Subcutaneous abdominal adipose tissue (tissue), 5 donors: ENCODE measurements around the gene STK32B.
"Not testable (repeated sequence)": the region's sequence is repeated elsewhere in the genome, so short reads cannot be mapped to it uniquely, and the experiment has no call there.

Experiments used
- H3K27ac ChIP-seq: one replicate; pipeline ENCODE4 v1.7.0; 2013; ENCODE audit warnings: low read depth, mild to moderate bottlenecking, inconsistent platforms, low read length, moderate library complexity
- H3K27me3 ChIP-seq, 5 donors: one replicate each; pipeline ENCODE4 v1.7.0; 2013; ENCODE audit warnings: low read length in 5 of 5, inconsistent platforms in 1 of 5; ENCODE audit not compliant: control insufficient read depth in 5 of 5, insufficient read depth in 4 of 5
- H3K36me3 ChIP-seq, 5 donors: one replicate each; pipeline ENCODE4 v1.7.0; 2013; ENCODE audit warnings: low read length in 5 of 5; ENCODE audit not compliant: control insufficient read depth in 5 of 5, insufficient read depth in 5 of 5
- H3K4me1 ChIP-seq, 5 donors: one replicate each; pipeline ENCODE4 v1.7.0; 2013; ENCODE audit warnings: low read length in 5 of 5, mild to moderate bottlenecking in 3 of 5, moderate library complexity in 1 of 5; ENCODE audit not compliant: control insufficient read depth in 5 of 5, insufficient read depth in 5 of 5
- H3K4me3 ChIP-seq, 5 donors: one replicate each; pipeline ENCODE4 v1.7.0; 2013; ENCODE audit warnings: low read length in 5 of 5, low read depth in 1 of 5
- H3K9ac ChIP-seq, 5 donors: one replicate each; pipeline ENCODE4 v1.7.0; 2013; ENCODE audit warnings: low read length in 5 of 5, mild to moderate bottlenecking in 4 of 5, moderate library complexity in 3 of 5
- H3K9me3 ChIP-seq, 5 donors: one replicate each; pipeline ENCODE4 v1.7.0; 2013; ENCODE audit warnings: low read length in 5 of 5; ENCODE audit not compliant: control insufficient read depth in 5 of 5
- donor health status: healthy.
- donor health status: healthy.
- donor health status: healthy.
- donor health status: healthy.
- donor health status: healthy.

STK32B gene

GRCh38 chr4:5054532-5054931 is 3.3 kb downstream of the STK32B start:
- H3K36me3 ChIP-seq = no peaks in the 10 kb centered on the region
- H3K4me1 ChIP-seq = peaks cover 2 to 25% (median 20%) of the 10 kb centered on the region in 5 donors
- H3K4me3 ChIP-seq = no peak overlapping the region
- H3K9me3 ChIP-seq = no peaks in the 10 kb centered on the region
- no peak overlapping the region for H3K27ac ChIP-seq
- H3K27me3 ChIP-seq = peaks cover 0 to 11% (median 0%) of the 10 kb centered on the region in 5 donors
- H3K9ac ChIP-seq = no peak overlapping the region

- Histone ChIP-seq H3K9ac (no peak overlapping the region), H3K27ac (no peak overlapping the region), H3K36me3 (no peaks in the 10 kb centered on the region), H3K27me3 (peaks cover 0 to 11% (median 0%) of the 10 kb centered on the region in 5 donors), H3K4me3 (no peak overlapping the region), H3K9me3 (peaks cover 0 to 4% (median 0%) of the 10 kb centered on the region in 5 donors), H3K4me1 (peaks cover 2 to 24% (median 19%) of the 10 kb centered on the region in 5 donors)
Observed at GRCh38 chr4:5055411-5055810, 4.1 kb downstream of the STK32B start.

- peaks cover 0 to 3% (median 0%) of the 10 kb centered on the region in 5 donors for H3K9me3 ChIP-seq
- no peak overlapping the region for H3K27ac ChIP-seq
Observed at GRCh38 chr4:5066101-5066500, 14.8 kb downstream of the STK32B start.

GRCh38 chr4:5066968-5067367 is 15.7 kb downstream of the STK32B start:
- H3K36me3 ChIP-seq, H3K4me1 ChIP-seq, H3K4me3 ChIP-seq, H3K27ac ChIP-seq, H3K9me3 ChIP-seq, H3K9ac ChIP-seq, H3K27me3 ChIP-seq: not testable (repeated sequence)

More at GRCh38 chr4:5066101-5066500, 14.8 kb downstream of the STK32B start:
- Histone ChIP-seq H3K9ac (no peak overlapping the region), H3K4me1 (no peaks in the 10 kb centered on the region), H3K27me3 (no peaks in the 10 kb centered on the region), H3K4me3 (no peak overlapping the region), H3K36me3 (no peaks in the 10 kb centered on the region)

- Histone ChIP-seq H3K9me3 (peaks cover 0 to 5% (median 0%) of the 10 kb centered on the region in 5 donors), H3K4me1 (no peaks in the 10 kb centered on the region), H3K4me3 (no peak overlapping the region), H3K27me3 (no peaks in the 10 kb centered on the region), H3K9ac (no peak overlapping the region), H3K27ac (no peak overlapping the region), H3K36me3 (no peaks in the 10 kb centered on the region)
Observed at GRCh38 chr4:5067908-5068307, 16.6 kb downstream of the STK32B start.

- Histone ChIP-seq H3K4me1 (no peaks in the 10 kb centered on the region), H3K9me3 (peaks cover 0 to 5% (median 0%) of the 10 kb centered on the region in 5 donors), H3K27me3 (no peaks in the 10 kb centered on the region), H3K27ac (no peak overlapping the region), H3K36me3 (no peaks in the 10 kb centered on the region), H3K9ac (no peak overlapping the region), H3K4me3 (no peak overlapping the region)
Observed at GRCh38 chr4:5069901-5070300, 18.6 kb downstream of the STK32B start.

GRCh38 chr4:5072948-5073347 is 21.7 kb downstream of the STK32B start:
- no peak overlapping the region for H3K27ac ChIP-seq
- H3K4me3 ChIP-seq = no peak overlapping the region
- H3K9me3 ChIP-seq = peaks cover 0 to 9% (median 3%) of the 10 kb centered on the region in 5 donors
- no peaks in the 10 kb centered on the region for H3K4me1 ChIP-seq
- no peak overlapping the region for H3K9ac ChIP-seq
- no peaks in the 10 kb centered on the region for H3K27me3 ChIP-seq
- no peaks in the 10 kb centered on the region for H3K36me3 ChIP-seq

- H3K27ac ChIP-seq = no peak overlapping the region
- no peaks in the 10 kb centered on the region for H3K36me3 ChIP-seq
- H3K4me3 ChIP-seq = no peak overlapping the region
- H3K9ac ChIP-seq = no peak overlapping the region
- H3K27me3 ChIP-seq = no peaks in the 10 kb centered on the region
- H3K9me3 ChIP-seq = peaks cover 7 to 21% (median 16%) of the 10 kb centered on the region in 5 donors
- no peaks in the 10 kb centered on the region for H3K4me1 ChIP-seq
Observed at GRCh38 chr4:5078009-5078408, 26.7 kb downstream of the STK32B start.

- no peak overlapping the region for H3K27ac ChIP-seq
- H3K9ac ChIP-seq = no peak overlapping the region
- peaks cover 7 to 21% (median 12%) of the 10 kb centered on the region in 5 donors for H3K9me3 ChIP-seq
- no peaks in the 10 kb centered on the region for H3K36me3 ChIP-seq
- no peaks in the 10 kb centered on the region for H3K4me1 ChIP-seq
- H3K27me3 ChIP-seq = no peaks in the 10 kb centered on the region
- no peak overlapping the region for H3K4me3 ChIP-seq
Observed at GRCh38 chr4:5079581-5079980, 28.3 kb downstream of the STK32B start.

- Histone ChIP-seq H3K9me3 (peaks cover 10 to 24% (median 21%) of the 10 kb centered on the region in 5 donors), H3K4me1 (peaks cover 0 to 4% (median 0%) of the 10 kb centered on the region in 5 donors), H3K27me3 (no peaks in the 10 kb centered on the region), H3K27ac (no peak overlapping the region), H3K9ac (no peak overlapping the region), H3K36me3 (no peaks in the 10 kb centered on the region), H3K4me3 (no peak overlapping the region)
Observed at GRCh38 chr4:5081441-5081999, 30.2 kb downstream of the STK32B start.
